Natural killer cell (primary cell): ENCODE data around the gene GFI1. TPM values are rescaled to one million over a fixed set of nuclear protein-coding genes. Genes with fewer than 3 reads are reported as not detected.
"Not testable (repeated sequence)": the region's sequence is repeated elsewhere in the genome, so short reads cannot be mapped to it uniquely, and the experiment has no call there.

Experiments used
- ATAC-seq, 3 donors: fragments of 150-1000 bp in 2 of 3; fragments of 200-7000 bp in 1 of 3; cut with Tn5 transposase; 1 replicate in 1 of 3; 2 replicates in 2 of 3; pipeline ENCODE4 v1.10.0; 2021; ENCODE audit warnings: mild to moderate bottlenecking in 2 of 3, moderate library complexity in 2 of 3
- DNase-seq, 2 donors: peaks; one replicate each; pipeline versions ENCODE4 v3.0.0 to v3.0.0-alpha.2; 2013 to 2021; ENCODE audit warnings: mixed read lengths in 1 of 2
- H3K27ac ChIP-seq: one replicate; pipeline ENCODE4 v1.5.1; 2013; ENCODE audit warnings: mild to moderate bottlenecking, low read length
- H3K27me3 ChIP-seq: one replicate; pipeline ENCODE4 v1.6.1; 2013; ENCODE audit warnings: low read length; ENCODE audit not compliant: control insufficient read depth, insufficient read depth
- H3K36me3 ChIP-seq: one replicate; pipeline ENCODE4 v1.6.1; 2013; ENCODE audit warnings: low read length; ENCODE audit not compliant: control insufficient read depth, insufficient read depth
- H3K4me1 ChIP-seq: one replicate; pipeline ENCODE4 v1.6.1; 2013; ENCODE audit warnings: low read length; ENCODE audit not compliant: control insufficient read depth, insufficient read depth
- H3K4me3 ChIP-seq: one replicate; pipeline ENCODE4 v1.5.1; 2013; ENCODE audit warnings: low read length
- H3K9me3 ChIP-seq: one replicate; pipeline ENCODE4 v1.6.1; 2013; ENCODE audit warnings: low read length; ENCODE audit not compliant: control insufficient read depth, insufficient read depth
- H3K27ac Mint-ChIP-seq, 2 donors: one replicate each; pipeline ENCODE4 v1.8.0; 2022; ENCODE audit warnings: mild to moderate bottlenecking in 2 of 2, mixed read lengths in 2 of 2, moderate library complexity in 1 of 2
- H3K27me3 Mint-ChIP-seq, 2 donors: one replicate each; pipeline ENCODE4 v1.8.0; 2022; ENCODE audit warnings: low read depth in 2 of 2, mixed read lengths in 2 of 2
- H3K36me3 Mint-ChIP-seq: one replicate; pipeline ENCODE4 v1.8.0; 2022; ENCODE audit warnings: mixed read lengths
- H3K4me1 Mint-ChIP-seq, 2 donors: one replicate each; pipeline ENCODE4 v1.8.0; 2022; ENCODE audit warnings: mixed read lengths in 2 of 2
- H3K4me3 Mint-ChIP-seq: one replicate; pipeline ENCODE4 v1.8.0; 2022; ENCODE audit warnings: mild to moderate bottlenecking, moderate library complexity, mixed read lengths
- H3K9me3 Mint-ChIP-seq, 2 donors: one replicate each; pipeline ENCODE4 v1.8.0; 2022; ENCODE audit warnings: mixed read lengths in 2 of 2
- WGBS: methylation state at CpG from one replicate; pipeline ENCODE4 v1.1.7; 2013; ENCODE audit warnings: missing lambda C conversion rate; ENCODE audit not compliant: insufficient coverage; 5-methylcytosine and 5-hydroxymethylcytosine counted together
- intact Hi-C: fragments of 100-400 bp; cut with micrococcal nuclease; formaldehyde crosslinking; loops from one replicate; pipeline ENCODE4 v1.14.2; 2022
- total RNA-seq, 4 donors: library from RNA; stranded (reverse); fragments of 120-200 nt in 1 of 4; gene quantifications; one replicate each; pipeline versions ENCODE4 v1.2.3 to v1.2.4, GENCODE V29; 2013 to 2022
- TF ChIP-seq, protein P1 (sequence below): fragments of 200-600 bp; IDR thresholded peaks from one replicate; pipeline ENCODE4 v1.8.0; 2022; ENCODE audit warnings: antibody characterized with exemption

GFI1 gene
- total RNA-seq, 3 donors from 2014 or later (not counting 1 experiment from before 2014, with no cell fraction given), result 42.7 to 50.3 (median 46.0) TPM

DNA sequence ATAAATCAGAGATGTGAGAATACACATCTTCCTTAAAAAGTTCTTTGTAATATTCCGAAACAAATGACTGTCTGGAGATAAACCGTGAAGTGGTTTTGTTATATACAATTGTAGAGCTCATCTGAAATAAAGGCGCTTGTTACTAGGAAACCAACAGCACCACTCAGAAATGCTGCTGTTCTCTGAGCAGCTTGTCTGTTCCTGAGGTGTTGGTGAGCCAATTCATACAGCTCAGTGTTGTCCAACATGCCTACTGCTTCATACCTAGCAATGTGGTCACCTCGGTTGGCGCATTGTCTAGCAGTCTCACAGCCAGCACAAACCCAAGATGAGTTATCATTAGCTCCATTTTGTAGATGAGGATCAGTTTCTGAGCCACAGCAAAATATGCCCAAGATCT is 44.4 kb downstream of the GFI1 start:
- Mint-ChIP-seq H3K36me3 (no peaks in the 10 kb centered on the region), H3K27ac (no peak overlapping the region), H3K4me3 (no peak overlapping the region), H3K27me3 (no peaks in the 10 kb centered on the region), H3K4me1 (peaks cover 0 to 7% of the 10 kb centered on the region in 2 donors), H3K9me3 (no peaks in the 10 kb centered on the region)
- intact Hi-C loops, result no loop called here
- no peaks in the 10 kb centered on the region for H3K36me3 ChIP-seq
- DNase-seq (no peak), ATAC-seq (no peak)
- TF ChIP-seq, protein P1, sequence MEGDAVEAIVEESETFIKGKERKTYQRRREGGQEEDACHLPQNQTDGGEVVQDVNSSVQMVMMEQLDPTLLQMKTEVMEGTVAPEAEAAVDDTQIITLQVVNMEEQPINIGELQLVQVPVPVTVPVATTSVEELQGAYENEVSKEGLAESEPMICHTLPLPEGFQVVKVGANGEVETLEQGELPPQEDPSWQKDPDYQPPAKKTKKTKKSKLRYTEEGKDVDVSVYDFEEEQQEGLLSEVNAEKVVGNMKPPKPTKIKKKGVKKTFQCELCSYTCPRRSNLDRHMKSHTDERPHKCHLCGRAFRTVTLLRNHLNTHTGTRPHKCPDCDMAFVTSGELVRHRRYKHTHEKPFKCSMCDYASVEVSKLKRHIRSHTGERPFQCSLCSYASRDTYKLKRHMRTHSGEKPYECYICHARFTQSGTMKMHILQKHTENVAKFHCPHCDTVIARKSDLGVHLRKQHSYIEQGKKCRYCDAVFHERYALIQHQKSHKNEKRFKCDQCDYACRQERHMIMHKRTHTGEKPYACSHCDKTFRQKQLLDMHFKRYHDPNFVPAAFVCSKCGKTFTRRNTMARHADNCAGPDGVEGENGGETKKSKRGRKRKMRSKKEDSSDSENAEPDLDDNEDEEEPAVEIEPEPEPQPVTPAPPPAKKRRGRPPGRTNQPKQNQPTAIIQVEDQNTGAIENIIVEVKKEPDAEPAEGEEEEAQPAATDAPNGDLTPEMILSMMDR, result no peak
- no peaks in the 10 kb centered on the region for H3K27me3 ChIP-seq
- no peak overlapping the region for H3K27ac ChIP-seq
- no peak overlapping the region for H3K4me3 ChIP-seq
- no peaks in the 10 kb centered on the region for H3K4me1 ChIP-seq
- H3K9me3 ChIP-seq, result no peaks in the 10 kb centered on the region
- 98% methylated on average over 5 of the region's 5 CpGs for WGBS

DNA sequence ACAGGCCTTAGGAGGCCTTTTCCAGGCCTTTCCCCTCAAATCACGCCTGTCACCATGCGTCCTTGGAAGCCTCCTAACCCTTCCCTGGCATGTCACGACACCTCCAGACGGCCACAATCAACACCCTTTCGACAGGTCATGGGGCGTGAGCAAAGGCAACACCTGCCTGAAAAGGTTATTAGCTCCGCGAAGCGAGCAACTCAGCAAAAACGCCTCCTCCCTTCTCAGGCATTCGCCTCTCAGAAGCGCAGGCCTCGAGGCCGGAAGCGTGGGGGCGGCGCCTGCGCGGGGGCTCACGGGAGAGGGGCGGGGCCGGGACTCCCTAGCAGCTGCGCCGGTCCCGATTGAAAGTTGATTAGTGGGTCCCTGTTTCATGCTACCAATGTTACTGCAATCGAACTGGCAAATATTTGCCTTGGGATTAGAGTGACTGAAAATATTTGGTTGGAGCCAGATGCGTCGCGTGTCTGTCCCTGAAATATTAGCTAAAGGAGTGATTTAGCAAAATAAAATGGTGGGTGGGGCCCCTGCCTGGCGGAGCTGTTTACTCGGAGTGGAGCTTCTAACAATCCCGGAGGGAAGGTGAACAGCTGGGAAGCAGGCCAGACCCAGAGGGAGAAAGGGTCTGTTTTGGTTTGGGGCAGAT is 44.9 kb downstream of the GFI1 start:
- Histone ChIP-seq H3K9me3 (no peaks in the 10 kb centered on the region), H3K27me3 (no peaks in the 10 kb centered on the region), H3K36me3 (no peaks in the 10 kb centered on the region), H3K4me3 (no peak overlapping the region), H3K4me1 (no peaks in the 10 kb centered on the region), H3K27ac (no peak overlapping the region)
- H3K9me3 Mint-ChIP-seq, result no peaks in the 10 kb centered on the region
- intact Hi-C loops, result no loop called here
- no peaks in the 10 kb centered on the region for H3K36me3 Mint-ChIP-seq
- ATAC-seq, result no peak
- no peak overlapping the region for H3K27ac Mint-ChIP-seq
- H3K4me1 Mint-ChIP-seq, result peaks cover 0 to 7% of the 10 kb centered on the region in 2 donors
- DNase-seq, result no peak
- no peak overlapping the region for H3K4me3 Mint-ChIP-seq
- TF ChIP-seq, protein P1, result no peak
- H3K27me3 Mint-ChIP-seq, result no peaks in the 10 kb centered on the region
- 97% methylated on average over 32 of the region's 32 CpGs for WGBS

DNA sequence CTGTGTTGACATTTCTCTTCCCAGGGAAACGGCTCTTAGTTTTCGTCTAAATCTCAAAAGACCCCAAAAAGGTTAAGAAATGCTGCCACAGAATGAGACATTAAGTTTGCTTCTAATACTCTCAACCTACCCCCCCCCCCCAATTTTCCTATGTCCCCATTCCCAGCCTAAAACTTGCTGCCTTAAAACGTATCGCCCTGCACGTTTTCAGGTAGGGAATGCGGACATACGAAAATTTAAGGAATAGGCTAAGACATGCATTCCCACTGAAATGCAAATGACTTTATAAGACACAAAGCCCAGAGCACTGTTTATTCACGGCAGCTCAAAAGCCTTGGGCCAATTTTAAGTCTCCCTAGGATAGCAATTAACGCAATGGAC is 45.4 kb downstream of the GFI1 start:
- no peak for ATAC-seq
- H3K27me3 Mint-ChIP-seq, result no peaks in the 10 kb centered on the region
- H3K27ac Mint-ChIP-seq, result no peak overlapping the region
- intact Hi-C loops, result no loop called here
- peaks cover 0 to 7% of the 10 kb centered on the region in 2 donors for H3K4me1 Mint-ChIP-seq
- TF ChIP-seq, protein P1, result no peak
- Histone ChIP-seq H3K4me1 (no peaks in the 10 kb centered on the region), H3K4me3 (no peak overlapping the region), H3K27ac (no peak overlapping the region), H3K27me3 (no peaks in the 10 kb centered on the region), H3K9me3 (no peaks in the 10 kb centered on the region), H3K36me3 (no peaks in the 10 kb centered on the region)
- H3K9me3 Mint-ChIP-seq, result no peaks in the 10 kb centered on the region
- WGBS, result 95% methylated on average over 9 of the region's 9 CpGs
- no peak for DNase-seq
- no peaks in the 10 kb centered on the region for H3K36me3 Mint-ChIP-seq
- no peak overlapping the region for H3K4me3 Mint-ChIP-seq

DNA sequence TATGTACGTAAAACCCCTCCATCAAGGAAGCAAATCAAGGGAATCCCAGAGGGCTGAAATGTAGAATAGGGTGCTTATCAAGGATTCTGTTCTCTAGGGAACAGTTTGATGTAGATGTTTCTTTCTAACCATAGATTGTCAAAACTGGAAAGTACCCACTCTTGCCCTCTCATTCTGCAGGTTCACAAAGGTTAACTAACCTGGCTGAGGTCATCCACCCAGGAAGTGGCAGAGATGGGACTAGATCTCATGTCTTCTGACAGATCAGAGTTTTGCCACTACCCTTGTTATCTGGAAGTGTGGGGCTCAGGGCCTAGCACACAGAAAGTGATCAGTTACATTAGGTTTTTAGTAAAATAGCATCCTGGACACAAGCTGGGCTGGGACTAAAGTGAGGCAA is 47.4 kb downstream of the GFI1 start:
- no peak for DNase-seq
- H3K9me3 Mint-ChIP-seq, result no peaks in the 10 kb centered on the region
- 100% methylated on average over 1 of the region's 1 CpG for WGBS
- H3K4me3 ChIP-seq, result no peak overlapping the region
- peaks cover 0 to 5% of the 10 kb centered on the region in 2 donors for H3K4me1 Mint-ChIP-seq
- H3K9me3 ChIP-seq, result no peaks in the 10 kb centered on the region
- H3K36me3 ChIP-seq, result no peaks in the 10 kb centered on the region
- H3K27me3 Mint-ChIP-seq, result no peaks in the 10 kb centered on the region
- TF ChIP-seq, protein P1, result no peak
- H3K4me3 Mint-ChIP-seq, result no peak overlapping the region
- H3K36me3 Mint-ChIP-seq, result no peaks in the 10 kb centered on the region
- no peak overlapping the region for H3K27ac ChIP-seq
- H3K4me1 ChIP-seq, result no peaks in the 10 kb centered on the region
- no peak for ATAC-seq
- intact Hi-C loops, result no loop called here
- H3K27me3 ChIP-seq, result no peaks in the 10 kb centered on the region
- H3K27ac Mint-ChIP-seq, result no peak overlapping the region

DNA sequence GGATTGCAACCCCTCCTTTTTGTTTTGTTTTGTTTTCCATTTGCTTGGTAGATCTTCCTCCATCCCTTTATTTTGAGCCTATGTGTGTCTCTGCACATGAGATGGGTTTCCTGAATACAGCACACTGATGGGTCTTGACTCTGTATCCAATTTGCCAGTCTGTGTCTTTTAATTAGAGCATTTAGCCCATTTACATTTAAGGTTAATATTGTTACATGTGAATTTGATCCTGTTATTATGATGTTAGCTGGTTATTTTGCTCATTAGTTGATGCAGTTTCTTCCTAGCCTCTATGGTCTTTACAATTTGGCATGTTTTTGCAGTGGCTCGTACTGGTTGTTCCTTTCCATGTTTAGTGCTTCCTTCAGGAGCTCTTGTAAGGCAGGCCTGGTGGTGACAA is 52.2 kb downstream of the GFI1 start:
- intact Hi-C loops, ATAC-seq, H3K4me3 ChIP-seq, H3K27ac Mint-ChIP-seq, H3K9me3 Mint-ChIP-seq, H3K4me3 Mint-ChIP-seq, H3K36me3 Mint-ChIP-seq, H3K4me1 ChIP-seq, H3K9me3 ChIP-seq, H3K36me3 ChIP-seq, H3K27me3 ChIP-seq, H3K27me3 Mint-ChIP-seq, H3K4me1 Mint-ChIP-seq, DNase-seq, H3K27ac ChIP-seq: not testable (repeated sequence)
- WGBS, result no CpG with 5 or more reads among the region's 1 CpG
